HCT116 (cell line): ENCODE data around the gene STMND1.
"Not testable (repeated sequence)": the region's sequence is repeated elsewhere in the genome, so short reads cannot be mapped to it uniquely, and the experiment has no call there.

Source experiments
- CTCF ChIP-seq, 3 experiments: fragments of 200-600 bp in 1 of 3; sonication (generic) in 1 of 3; IDR thresholded peaks in 2 of 3; conservative IDR thresholded peaks in 1 of 3; 2 replicates each; pipeline ENCODE4 v1.5.1; 2012 to 2017; ENCODE audit warnings: low read depth in 2 of 3, low read length in 2 of 3, antibody characterized with exemption in 1 of 3, borderline replicate concordance in 1 of 3, control low read depth in 1 of 3, mild to moderate bottlenecking in 1 of 3, mixed read lengths in 1 of 3, mixed run types in 1 of 3, moderate library complexity in 1 of 3; ENCODE audit not compliant: insufficient read depth in 1 of 3
- POLR2A ChIP-seq: IDR thresholded peaks from 2 replicates; pipeline ENCODE4 v1.7.0; 2011; ENCODE audit warnings: borderline replicate concordance; ENCODE audit not compliant: insufficient read depth, insufficient read length; ENCODE audit errors: extremely low read depth
- POLR2AphosphoS5 ChIP-seq: IDR thresholded peaks from 2 replicates; pipeline ENCODE4 v1.6.1; 2011; ENCODE audit warnings: mild to moderate bottlenecking, low read depth, low read length, moderate library complexity
- SIN3A ChIP-seq: IDR thresholded peaks from 2 replicates; pipeline ENCODE4 v1.6.1; 2012; ENCODE audit warnings: low read depth
- SP1 ChIP-seq: IDR thresholded peaks from 2 replicates; pipeline ENCODE4 v1.6.1; 2012; ENCODE audit warnings: low read depth
- ZBTB33 ChIP-seq: IDR thresholded peaks from 2 replicates; pipeline ENCODE4 v1.6.1; 2011; ENCODE audit warnings: mild to moderate bottlenecking, low read length, moderate library complexity; ENCODE audit not compliant: insufficient replicate concordance; ENCODE audit errors: extremely low read depth

GRCh38 chr6:17070400-17070799, 31.4 kb upstream of the STMND1 start:
- not testable (repeated sequence) for TF ChIP-seq CTCF (IDR thresholded peaks at IDR 0.05 in 2 of 3, conservative IDR thresholded peaks at IDR 0.05 in 1 of 3; ENCODE audit: borderline replicate concordance in 1 of 3, insufficient read depth in 1 of 3, low read depth in 2 of 3, low read length in 2 of 3); ZBTB33; SP1; POLR2AphosphoS5; POLR2A; SIN3A
